HG03196 (cell line): ENCODE measurements around the gene MGMT.

ENCODE experiments used
- ATAC-seq: cut with Tn5 transposase; IDR thresholded peaks from one replicate; pipeline ENCODE4 v1.9.1; 2021; ENCODE audit not compliant: unreplicated experiment

MGMT gene

DNA sequence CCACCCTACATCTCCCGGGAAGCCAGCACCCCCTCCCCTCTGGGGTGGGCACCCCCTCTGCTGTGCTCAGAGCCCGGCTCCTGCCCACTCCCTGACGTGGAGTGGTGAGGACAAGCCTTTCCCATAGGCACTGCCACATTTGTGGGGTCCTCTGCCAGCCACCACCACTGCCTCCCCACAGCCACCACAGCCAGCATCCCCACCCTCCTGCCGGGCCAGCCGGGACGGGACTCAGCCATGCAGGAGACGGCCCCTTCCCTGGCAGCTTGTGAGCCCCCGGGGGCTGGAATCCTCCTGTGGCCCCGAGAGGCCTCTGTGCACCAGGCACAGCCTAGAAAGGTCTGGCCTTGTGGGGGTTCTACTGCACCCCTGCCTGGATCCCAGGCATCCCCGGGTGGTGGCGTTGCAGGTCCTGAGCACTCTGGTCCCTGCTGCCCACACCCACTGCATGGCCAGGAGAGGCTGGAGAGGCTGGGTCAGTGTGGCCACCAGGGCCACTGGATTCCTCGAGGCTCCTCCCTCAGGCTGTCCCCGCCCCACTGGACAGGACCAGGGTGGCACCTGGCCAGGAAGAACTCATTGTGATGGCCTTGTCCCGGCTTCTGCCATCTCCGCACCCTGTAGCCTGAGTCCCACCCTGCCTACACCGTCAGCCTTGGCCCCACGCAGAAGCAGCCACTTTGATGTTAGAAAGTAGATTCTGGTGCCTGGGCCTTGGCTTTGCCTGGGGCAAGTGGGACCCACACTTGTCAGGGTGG lies 349.0 kb downstream of the MGMT start:
- ATAC-seq, result no peak

DNA sequence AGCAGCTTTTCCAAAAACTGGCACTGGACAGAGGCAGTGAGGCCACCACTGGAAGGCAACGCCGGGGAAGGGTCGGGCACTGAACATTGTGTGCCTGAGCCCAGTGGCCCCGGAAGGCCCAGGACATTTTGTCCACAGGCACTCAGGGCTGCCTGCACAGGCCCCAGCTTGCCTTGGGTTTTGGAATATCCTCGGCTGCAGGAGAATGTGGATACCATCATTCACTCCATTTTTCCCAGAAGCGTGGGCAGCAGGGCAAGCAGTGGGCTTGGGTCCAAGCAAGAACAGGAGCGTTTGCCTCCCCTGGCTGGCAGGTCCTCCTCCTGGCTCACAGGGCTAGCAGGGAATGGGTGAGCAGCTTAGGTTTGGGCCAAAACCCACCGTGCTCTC lies 349.6 kb downstream of the MGMT start:
- ATAC-seq, result no peak
